A673 (cell line): Measurements from ENCODE around the gene KCNK15.

Experiments
- EZH2 ChIP-seq: fragments of 200-600 bp; sonication (generic); IDR thresholded peaks from 2 replicates; pipeline ENCODE4 v1.6.1; 2017; ENCODE audit warnings: borderline replicate concordance, low read depth, mild to moderate bottlenecking, mixed read lengths, antibody characterized with exemption, low read length; ENCODE audit not compliant: poor library complexity, severe bottlenecking
- TF ChIP-seq, protein P1 (sequence below): fragments of 300-800, 200-600 bp; sonication (generic); conservative IDR thresholded peaks from 2 replicates; pipeline ENCODE4 v1.5.1; 2017; ENCODE audit warnings: low read depth, mild to moderate bottlenecking, antibody characterized with exemption, low read length, moderate library complexity, mixed read lengths

DNA sequence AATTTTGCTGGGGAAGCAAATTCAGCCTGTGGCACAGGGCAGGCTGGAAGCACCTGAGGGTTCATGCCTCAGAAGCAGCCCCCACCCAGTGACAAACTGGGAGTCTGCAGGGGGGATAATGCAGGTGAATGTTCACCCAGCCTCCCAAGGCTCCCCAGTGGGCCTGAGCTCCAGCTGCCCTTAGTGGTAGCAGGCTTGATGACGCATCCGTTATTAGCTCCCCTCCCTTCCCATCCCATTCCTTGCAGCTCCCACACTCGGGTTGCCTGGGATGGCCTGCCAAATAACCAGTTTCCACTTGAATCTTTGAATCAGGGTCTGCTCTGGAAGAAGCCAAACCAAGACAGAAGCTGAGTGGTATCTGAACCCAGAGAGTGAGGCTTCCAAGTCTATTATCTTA, 15.8 kb downstream of the KCNK15 start:
- TF ChIP-seq, protein P1, sequence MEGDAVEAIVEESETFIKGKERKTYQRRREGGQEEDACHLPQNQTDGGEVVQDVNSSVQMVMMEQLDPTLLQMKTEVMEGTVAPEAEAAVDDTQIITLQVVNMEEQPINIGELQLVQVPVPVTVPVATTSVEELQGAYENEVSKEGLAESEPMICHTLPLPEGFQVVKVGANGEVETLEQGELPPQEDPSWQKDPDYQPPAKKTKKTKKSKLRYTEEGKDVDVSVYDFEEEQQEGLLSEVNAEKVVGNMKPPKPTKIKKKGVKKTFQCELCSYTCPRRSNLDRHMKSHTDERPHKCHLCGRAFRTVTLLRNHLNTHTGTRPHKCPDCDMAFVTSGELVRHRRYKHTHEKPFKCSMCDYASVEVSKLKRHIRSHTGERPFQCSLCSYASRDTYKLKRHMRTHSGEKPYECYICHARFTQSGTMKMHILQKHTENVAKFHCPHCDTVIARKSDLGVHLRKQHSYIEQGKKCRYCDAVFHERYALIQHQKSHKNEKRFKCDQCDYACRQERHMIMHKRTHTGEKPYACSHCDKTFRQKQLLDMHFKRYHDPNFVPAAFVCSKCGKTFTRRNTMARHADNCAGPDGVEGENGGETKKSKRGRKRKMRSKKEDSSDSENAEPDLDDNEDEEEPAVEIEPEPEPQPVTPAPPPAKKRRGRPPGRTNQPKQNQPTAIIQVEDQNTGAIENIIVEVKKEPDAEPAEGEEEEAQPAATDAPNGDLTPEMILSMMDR = no peak
- TF ChIP-seq EZH2 = no peak
